Activated CD4-positive, CD25-positive, alpha-beta regulatory T cell treated with anti-CD3 and anti-CD28 coated beads, Interleukin-2, amount 50 U/mL, for 16 hours (primary cell): Measurements from ENCODE around the gene SMARCA2.
A peak's percentile ranks its signal among the peaks of the same experiment; 100 is the strongest.

Source experiments
- DNase-seq: peaks from one replicate; pipeline ENCODE4 v3.0.0-alpha.2; 2020; ENCODE audit warnings: low read depth, low spot score

Gene SMARCA2

GRCh38 chr9:2015581-2016407 is 647 bp downstream of the SMARCA2 start:
- DNase-seq, result peak; percentile 21

DNA sequence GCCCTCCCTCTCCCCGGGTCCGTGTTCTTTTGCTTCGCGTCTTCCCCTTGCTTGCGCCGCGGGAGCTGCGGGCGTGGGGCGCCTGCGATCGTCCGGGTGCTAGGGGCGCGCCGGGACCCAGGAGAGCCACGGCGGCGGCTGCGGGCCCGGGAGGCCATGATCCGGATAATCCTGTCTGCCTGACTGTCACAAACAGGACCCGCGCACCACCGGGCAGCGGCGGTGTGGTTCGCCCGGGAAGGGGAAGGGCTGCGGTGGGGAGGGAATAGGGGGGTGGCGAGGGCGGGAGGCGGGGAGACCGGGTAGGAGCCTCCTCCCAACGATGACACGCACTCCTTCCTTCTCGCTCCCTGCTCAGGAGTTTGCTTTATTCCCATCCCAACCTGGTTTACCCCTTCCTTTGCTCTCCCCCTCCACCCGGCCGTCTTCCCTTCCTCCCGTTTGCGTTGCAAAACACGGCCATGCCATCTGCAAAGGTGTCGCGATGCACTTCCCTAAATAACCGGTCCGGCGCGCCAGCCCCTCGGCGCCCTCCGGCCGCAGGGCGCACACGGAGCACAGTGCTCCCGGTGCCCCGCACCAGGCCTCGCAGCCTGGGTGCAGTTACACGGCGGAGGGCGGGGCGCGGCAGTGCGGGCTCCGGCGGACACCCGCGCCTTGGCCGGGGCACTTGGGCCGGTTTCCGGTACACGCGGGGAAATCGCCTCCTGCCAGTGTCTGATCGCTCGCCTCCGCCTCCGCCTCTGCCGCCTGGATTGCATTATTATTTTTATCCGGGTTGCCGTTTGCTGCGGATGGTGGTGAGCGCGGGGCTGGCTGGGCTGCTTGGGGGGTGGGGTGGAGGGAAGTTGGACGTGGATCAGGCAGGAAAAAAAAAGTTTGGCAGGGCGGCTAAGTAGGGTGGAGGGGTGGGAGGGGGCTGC is 1.5 kb downstream of the SMARCA2 start:
- DNase-seq, result peak; percentile 39

DNA sequence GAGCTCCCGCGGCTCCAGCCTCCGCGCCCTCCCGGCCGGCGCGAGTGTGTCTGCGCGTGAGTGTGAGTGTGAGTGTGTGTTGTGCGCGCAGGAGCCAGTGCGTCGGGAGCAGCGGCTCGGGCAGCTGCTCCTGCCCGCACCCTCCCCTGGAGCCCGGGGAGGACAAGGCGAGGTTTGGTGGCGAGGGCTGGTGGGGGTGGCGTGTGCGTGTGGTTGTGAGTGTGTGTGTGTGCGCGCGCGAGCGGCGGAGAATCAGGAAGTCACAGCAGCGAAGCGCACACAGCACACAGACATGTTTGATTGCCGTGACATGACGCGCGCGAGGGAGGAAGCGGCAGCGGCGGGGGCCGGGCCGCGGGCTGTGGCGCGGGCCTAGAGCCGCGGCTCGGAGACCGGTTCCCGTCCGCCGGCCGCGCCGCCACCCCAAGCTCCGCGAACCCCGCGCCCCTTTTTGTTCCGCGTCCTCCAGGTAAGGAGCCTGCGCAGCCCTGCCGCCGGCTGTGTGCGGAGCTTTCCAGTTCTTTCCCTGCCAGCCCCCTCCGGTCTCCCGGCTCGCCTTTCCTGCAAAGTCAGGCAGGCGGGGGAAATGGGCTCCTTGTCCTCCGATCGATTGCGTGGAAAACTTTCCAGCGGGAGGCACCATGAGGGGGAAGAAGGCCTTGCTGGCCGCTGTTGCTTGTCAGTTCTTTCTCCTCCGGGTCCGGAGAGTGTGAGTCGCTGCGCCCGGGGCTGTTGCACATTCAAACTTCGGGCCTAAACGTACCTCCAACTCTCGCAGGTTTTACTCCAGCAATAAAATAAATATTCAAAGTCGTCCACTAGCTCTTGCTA is 2.4 kb downstream of the SMARCA2 start:
- peak; percentile 67 for DNase-seq

DNA sequence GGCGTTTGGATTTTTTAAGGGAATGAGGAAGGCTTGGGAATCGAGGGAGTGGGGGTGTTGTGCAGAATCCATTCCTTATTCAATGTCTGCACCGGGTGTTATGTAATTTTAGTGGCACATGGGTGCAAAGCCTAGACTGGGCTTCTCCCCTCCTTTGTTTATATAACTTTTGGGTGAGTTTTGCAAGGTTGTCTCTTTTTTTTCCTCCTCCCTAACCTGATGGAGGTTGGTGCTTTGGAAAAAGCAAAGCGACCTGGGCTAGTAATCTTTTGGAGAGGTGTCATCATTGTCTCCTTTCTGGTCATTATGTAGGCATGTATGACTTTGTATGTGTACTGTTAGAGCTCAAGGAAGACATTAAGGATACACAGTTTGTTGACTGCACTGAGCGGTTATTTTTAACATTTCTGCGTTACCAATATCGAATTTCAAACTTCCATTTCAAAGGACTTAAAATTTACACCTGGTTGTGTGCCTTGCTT is 3.1 kb downstream of the SMARCA2 start:
- no peak for DNase-seq

DNA sequence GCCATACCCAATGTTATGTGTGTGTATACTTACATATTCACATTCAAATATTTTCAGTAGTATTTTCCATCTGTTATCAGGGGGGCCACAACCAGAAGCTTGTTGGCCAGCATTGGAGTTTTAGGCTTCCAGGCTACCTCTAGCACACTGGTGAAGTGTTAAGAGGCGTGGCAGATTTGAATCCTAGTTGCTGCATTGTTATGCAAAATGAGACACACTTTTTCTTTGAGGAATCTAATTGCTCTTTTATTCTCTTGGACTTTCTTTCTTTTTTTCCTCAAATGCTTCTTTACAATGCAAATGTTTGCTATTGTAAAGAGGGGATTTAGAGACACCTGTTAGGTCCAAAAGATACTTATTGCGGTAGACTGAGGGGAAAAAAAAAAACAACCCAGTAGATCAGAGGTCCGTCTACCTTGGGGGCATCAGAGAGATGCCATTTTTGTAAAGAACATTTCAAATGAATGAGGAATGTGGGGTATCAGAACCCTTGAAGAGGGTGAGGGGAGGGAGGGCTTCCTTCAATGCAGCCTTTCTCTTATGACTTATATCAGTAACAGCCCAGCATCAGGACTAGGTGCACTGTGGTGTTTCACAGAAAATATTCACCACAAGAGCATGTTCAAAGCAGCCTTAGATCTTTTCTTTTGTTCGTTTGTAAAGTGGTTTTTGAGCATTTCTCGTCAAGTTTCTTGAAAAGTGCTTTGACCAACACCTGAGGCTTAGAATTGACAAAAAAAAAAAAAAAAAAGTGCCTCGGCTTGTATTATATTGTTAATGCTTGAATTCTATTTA is 3.8 kb downstream of the SMARCA2 start:
- no peak for DNase-seq

DNA sequence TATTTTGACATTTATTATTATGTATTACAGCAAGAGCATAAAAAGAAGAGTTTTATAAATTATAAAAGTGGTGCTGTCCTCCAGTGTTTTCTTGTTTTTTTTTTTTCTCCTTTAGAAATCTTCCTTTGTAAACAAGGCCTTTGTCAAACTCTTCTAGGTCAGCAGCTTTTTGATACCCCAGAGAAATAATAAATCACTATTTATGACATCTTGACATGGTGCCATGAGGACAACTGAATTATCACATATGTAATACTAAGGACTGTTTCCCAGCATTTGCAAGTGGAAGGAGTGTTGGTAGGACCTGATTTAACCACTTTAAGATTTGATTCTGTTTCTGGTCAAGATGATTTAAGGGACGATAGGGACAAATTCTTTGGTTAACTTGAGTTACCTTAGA is 4.6 kb downstream of the SMARCA2 start:
- DNase-seq, result no peak

DNA sequence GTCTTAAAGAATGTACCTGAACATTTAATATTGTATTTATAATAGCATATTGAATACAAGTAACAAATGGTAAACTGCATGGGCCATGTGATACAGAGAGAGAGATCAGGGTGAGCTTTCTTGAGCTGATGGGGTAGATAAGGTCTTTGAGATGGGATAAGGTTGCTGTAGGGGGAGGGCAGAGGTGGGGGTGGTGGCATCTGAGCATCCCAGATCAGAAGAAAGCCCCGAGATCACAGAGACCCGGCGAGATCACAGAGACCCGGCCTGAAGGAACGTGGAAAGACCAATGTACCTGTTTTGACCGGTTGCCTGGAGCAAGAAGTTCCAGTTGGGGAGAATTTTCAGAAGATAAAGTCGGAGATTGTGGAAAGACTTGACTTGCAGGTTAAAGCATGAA is 6.6 kb downstream of the SMARCA2 start:
- no peak for DNase-seq

GRCh38 chr9:2022560-2022959 is 7.4 kb downstream of the SMARCA2 start:
- no peak for DNase-seq

DNA sequence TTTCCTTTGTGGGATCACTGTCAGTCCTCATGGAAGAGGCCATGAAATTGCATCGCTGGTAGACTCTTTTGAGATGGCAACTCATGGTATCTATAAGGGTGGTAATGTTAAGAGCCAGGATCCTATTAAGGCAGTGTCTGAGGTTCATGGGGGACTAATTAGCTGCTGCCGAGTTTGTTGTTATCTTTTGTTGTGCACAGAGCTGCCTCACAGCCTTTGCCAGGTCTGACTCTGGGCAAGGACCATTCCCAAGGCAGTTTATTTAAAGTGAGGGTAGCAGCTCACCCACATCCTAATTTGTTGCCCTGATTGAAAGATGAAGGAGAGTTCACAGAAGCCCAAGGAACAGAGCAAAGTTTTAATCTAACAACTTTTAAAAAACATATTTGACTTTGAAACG is 7.9 kb downstream of the SMARCA2 start:
- DNase-seq, result no peak

DNA sequence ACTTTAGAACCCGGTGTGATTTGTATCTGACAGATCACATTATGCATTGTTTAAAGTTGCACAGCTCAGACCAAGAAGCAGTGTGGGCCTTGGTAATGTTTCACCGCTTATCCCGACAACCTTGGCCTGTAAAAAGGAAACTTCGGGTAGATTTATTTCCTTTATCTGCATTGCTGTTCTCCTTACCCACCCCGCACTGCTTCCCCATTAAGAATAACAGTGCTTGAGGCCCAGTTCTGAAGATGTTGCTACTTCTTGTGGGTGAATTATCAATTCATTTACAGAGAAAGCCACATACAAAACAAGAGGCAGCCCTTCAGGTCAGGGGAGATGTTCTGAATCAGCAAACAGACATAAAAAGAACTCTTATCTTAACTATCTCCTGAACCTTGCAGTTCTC is 8.4 kb downstream of the SMARCA2 start:
- DNase-seq, result no peak

DNA sequence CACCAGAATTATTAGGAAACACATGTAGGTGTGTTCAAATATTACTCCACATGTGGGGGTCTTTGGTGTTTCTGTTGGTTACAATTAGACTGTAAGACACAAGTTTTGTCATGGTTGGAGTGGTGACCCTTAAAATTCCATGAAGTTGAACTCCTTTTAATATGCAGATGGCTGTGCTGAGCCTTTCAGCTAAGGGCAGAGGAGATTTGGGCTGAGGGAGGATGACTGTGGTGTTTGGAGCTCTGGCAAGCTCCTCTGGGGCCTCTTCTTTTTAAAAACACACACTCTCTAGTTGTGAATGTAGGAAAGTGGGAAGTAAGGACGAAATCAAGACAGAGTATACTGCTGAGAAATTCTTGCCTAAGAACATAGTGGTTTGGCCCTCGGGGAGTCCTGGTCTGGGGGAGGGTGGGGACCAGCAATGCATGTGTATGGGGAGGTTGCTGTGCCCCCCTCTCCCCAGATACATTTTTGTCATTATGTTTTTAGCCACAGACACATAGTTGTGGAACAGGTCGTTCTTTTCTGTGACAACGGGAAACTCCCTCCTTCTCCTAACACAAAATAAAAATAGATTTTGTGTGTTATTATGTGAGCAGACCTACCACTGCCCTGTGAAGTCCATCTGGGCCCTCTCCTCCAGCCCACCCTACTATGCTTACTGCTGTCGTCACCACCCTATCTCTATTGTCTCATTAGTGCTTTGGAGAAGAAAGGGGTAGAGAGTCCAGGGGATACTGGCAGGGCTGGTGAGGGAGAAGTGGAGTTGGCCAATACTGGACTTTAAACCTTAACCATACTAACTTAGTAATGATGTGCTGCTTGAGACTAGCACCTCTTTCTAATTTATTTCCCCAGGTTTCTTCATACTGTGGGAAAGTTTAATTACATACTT is 10.0 kb downstream of the SMARCA2 start:
- no peak for DNase-seq

- no peak for DNase-seq
Measured at GRCh38 chr9:2026220-2026997, 11.3 kb downstream of the SMARCA2 start.

- DNase-seq, result no peak
Measured at GRCh38 chr9:2027543-2028160, 12.5 kb downstream of the SMARCA2 start.

- no peak for DNase-seq
Measured at GRCh38 chr9:2028888-2029287, 13.7 kb downstream of the SMARCA2 start.

DNA sequence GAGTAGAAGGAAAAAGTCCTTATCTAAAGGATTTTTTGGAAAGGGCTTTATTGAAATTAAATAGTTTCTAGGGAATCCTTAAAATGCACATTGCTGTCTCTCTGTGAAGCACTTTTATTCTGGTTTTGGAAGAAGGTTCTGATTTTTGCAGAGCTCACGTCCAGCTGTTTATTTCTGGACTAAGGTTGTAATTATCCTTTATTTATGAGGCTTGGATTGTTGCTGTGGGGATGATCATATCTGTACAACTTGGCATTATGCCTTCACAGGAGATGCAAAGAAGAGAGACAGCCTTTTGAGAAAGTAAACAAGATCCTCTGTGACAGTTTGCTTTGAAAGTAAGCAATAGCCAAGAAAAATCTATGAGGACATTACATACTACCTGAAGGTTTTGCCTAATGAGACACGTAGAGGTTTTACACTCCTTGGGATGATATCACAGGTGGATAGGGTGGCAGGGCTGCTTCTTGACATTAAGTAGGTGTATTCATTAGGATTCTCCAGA is 14.6 kb downstream of the SMARCA2 start:
- DNase-seq, result no peak

DNA sequence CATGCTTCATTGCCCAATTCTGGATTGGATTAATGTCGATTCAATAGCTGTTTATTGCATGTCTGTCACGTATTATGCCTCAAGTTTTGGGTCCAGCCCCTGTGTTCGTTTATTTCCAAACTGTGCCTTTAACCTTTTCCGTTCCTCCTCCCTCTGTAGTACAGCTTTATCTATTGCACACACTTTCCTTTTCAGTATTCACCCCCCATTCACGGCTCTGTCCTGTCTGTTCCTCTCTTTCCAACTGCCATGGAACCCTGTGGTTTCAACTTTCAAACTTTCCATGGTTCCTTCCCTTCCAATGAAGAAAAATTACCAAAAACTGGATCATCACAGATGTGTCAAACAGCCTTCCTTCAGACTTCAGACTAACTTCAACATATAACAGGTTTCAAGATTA is 17.1 kb downstream of the SMARCA2 start:
- DNase-seq, result no peak

GRCh38 chr9:2036844-2037243 is 21.7 kb downstream of the SMARCA2 start:
- DNase-seq, result no peak
